Activated CD4-positive, alpha-beta T cell treated with anti-CD3 and anti-CD28 coated beads, Interleukin-2, amount 50 U/mL, for 4 hours (primary cell): ENCODE measurements around the gene CCP110.
"Not testable (repeated sequence)": the region's sequence is repeated elsewhere in the genome, so short reads cannot be mapped to it uniquely, and the experiment has no call there.

Experiments
- DNase-seq, 2 experiments: peaks; one replicate each; pipeline ENCODE4 v3.0.0-alpha.2; 2020

Gene CCP110

DNA sequence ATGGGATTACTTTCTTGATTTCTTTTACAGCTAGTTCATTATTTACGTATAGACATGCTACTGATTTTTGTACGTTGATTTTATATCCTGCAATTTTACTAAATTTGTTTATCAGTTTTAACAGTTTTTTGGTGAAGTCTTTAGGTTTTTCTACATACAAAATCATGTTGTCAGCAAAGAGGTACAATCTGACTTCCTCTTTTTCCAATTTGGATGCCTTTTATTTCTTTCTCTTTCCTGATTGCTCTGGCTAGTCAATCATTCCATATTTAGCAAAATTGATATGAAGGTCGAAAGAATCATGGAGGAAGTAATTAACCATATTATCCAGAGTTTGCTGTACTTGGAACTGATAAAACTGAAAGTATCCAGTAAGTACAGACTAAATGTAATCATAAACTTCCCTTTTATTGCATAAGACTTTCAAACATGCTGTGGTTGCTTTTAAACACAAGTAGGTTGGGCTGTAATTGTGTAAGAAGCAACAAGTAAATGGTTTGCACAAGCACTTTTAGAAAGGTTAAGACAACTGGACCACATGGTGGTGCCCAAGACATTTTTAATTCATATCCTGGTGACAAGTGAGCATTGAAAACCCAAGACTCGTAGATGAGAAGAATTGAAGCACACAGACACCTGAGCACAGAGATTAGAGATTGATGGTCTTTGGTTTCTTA, 10.2 kb upstream of the CCP110 start:
- no peak for DNase-seq

DNA sequence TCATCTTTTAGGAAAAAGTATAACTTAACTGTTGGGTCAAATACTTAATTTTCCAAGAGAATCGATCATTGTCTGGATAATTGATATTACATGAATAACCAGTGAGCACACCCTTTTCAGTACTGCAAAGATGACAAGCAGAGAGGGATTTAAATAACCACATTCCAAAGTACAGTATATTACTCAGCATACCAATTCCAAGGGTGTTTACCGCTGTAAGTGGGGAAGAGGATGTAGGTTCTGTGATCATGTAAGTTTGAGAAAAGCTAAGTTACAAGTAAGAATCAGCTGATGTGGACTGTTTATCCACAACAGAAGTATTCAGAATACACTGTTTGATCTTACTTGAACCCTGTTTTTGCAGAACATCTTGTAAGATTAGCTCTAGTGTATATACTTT, 8.0 kb upstream of the CCP110 start:
- DNase-seq: no peak

DNA sequence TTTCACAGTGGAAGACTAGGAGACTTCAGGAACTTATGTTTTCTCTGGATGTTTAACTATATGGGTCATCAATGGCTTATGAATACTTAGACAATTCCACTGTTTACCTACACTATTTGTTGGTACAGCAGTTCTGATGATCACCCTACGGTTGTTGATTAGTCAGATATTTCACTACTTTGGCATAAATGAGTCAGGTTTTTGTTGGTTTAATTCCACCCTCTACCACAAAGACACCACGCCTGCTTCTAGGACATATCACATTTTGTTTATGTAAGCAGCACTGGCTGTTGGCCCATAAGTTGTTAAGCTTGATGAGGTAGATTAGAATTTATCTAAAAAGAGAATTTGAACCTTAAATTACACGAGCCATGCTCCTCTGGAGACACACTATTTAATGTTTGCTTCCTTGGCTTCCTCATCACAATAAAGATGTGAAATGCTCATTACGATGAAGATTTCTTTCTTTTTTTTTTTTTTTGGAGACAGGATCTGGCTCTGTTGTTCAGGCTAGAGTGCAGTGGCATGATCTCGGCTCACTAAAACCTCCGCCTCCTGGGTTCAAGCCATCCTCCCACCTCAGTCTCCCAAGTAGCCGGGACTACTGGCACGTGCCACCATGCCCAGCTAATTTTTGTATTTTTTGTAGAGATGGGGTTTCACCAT, 6.2 kb upstream of the CCP110 start:
- DNase-seq: no peak

DNA sequence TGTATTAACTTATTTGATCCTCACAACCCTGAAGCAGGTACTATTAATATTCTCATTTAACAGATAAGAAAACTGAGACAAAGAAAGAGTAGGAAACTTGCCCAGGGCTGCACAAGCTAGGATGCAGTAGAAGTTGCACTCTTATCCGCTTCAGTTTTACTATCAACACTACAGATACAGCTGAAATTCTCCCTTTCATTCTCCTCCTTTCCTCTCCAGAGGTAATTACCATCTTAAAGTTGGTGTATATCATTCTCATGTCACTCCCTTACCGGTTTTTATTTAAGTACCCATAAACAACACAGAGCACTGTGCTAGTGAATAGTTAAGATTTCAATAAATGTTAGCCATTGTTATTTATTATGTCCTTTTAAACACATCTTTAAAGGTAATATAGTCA, 5.4 kb upstream of the CCP110 start:
- no peak for DNase-seq

GRCh38 chr16:19520861-19521331, 2.8 kb upstream of the CCP110 start:
- no peak for DNase-seq

DNA sequence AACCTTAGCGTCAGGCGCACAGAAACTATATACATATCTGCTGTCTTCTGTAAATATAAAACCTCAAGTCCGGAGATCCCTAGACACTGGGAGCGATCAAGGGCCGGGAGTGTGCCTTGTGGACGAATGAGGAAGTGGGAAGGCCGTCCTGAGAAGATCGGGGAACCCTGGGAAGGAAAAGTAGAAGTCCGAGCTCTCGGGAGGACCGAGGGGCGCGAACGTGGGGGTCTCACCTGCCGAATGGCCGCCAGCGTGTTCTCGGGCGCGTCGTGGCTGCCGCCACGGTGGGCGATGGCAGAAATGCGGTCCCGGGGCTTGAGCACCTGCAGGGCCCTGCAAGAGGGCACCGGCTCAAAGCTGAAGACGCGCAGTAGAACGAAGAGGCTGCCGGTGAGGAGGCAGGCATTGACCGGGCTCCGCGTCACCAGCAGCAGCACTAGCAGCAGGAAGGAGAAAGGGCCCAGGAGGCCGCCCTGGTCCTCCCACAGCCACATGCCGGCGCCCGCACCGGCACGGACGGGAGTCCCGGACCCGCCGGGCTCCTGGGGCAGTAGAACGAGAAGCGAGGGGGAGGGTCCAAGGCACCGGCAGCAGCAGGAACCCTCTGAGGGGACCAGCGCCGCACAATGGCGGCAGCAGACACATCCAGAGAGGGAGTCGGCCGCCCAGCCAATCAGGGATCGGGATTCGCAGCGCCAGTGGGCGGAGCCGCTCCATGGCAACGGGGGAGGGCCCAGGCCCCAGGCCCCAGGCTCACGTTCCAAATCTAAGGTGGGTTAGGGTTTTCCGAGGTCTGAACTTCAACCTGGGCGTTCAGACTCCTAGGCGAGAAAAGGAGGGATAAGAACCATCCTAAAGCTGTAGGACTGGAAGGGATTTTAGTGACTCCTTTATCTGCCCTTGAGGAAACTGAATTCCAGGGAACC, 2.0 kb upstream of the CCP110 start, which contains the start of gene GDE1:
Gene GDE1, minus strand, starts transcription at position 628 of the 926 bp plus-strand sequence. Its CDS starts 134 bp downstream, at position 494.
- peak; percentile 93 to 94 for DNase-seq

DNA sequence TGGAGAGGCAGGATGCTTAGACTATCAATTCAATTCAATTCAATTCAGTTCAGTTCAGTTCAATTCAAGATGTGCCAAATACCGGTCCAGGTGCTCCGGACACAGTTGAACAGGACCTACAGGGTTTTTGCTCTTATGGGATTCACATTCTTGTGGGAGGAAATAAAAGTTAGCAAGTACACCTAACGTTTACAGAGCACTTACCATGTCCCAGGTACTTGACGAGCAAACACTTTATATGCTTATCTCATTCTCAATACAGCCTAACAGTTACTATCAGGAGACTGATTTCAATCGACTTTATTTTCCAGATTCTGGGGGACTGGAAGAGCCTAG, 1.4 kb upstream of the CCP110 start:
- no peak for DNase-seq

- DNase-seq: no peak
These were observed 982 bp upstream of the CCP110 start for GRCh38 chr16:19522760-19523159.

GRCh38 chr16:19523184-19523558, 571 bp upstream of the CCP110 start:
- DNase-seq: no peak

GRCh38 chr16:19524356-19524615, 544 bp downstream of the CCP110 start:
- no peak for DNase-seq

DNA sequence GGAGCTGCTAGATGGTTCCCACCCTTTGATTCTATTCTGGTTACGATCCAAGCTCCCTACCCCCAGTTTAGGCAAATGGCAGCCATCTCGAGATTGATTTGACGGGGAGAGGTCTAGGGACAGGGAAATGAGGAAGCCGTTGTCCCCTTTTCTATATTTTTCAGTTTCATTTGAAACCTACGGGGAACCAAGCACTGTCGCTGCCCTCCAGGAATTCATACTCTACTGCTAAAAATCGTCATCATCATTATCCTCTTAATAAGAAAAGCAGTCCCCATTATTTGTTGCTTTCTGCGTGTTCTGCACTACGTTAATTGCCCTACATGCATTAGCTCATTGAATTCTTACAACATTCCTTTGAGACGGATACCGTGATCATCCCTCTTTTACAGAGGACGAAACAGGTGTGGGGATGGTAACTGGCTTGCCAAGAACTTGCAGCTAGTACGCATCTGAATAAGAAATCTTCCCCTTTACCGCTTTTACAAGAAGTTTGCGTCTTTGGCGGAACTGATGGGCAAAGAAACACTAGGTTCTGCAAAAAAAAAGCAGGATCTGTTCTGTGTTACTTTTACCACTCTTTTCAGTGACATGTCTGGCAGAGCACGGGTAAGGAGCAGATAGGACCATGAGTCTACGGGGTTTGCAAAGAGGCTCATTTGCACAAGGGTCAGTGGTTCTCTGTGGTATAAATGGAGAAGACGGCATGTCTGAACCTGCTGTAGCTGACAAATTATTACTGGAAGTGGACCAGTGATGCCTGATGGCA, 1.1 kb downstream of the CCP110 start:
- no peak for DNase-seq

GRCh38 chr16:19525385-19525723, 1.6 kb downstream of the CCP110 start:
- no peak for DNase-seq

GRCh38 chr16:19527161-19527560, 3.4 kb downstream of the CCP110 start:
- DNase-seq: no peak

GRCh38 chr16:19528666-19529065, 4.9 kb downstream of the CCP110 start:
- DNase-seq: no peak

GRCh38 chr16:19532601-19533000, 8.9 kb downstream of the CCP110 start:
- no peak for DNase-seq

- DNase-seq: no peak
These were observed 16.7 kb downstream of the CCP110 start for GRCh38 chr16:19540241-19540970.

DNA sequence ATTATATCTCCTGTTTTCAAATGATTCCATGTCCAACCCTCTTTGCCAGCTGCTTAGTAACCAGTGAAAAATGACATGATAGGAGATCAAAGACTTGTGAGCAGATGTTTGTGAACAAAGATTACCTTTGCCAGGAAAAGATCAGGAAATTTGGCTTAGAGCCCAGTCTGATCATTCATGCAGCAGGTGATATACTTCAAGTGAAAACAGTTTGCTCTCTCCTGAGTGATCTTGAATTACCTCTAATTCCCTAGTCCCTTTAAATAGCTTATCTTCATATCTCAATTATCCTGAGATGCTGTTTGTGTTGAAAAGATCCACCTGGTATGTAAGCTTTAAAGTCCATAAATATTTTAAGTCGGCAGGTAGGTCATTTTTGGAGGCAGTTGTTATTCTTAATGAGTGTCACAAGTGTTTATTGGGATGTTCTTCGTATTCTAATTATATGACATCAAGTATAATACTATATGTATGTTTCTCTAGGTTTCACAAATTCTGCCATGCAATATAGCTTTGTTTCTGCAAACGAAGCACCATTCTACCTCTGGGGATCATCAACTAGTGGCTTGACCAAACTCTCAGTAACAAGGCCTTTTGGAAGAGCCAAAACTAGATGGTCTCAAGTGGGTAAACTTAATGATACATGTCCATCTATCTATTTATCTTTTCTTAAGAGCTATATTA, 18.5 kb downstream of the CCP110 start:
- no peak for DNase-seq

DNA sequence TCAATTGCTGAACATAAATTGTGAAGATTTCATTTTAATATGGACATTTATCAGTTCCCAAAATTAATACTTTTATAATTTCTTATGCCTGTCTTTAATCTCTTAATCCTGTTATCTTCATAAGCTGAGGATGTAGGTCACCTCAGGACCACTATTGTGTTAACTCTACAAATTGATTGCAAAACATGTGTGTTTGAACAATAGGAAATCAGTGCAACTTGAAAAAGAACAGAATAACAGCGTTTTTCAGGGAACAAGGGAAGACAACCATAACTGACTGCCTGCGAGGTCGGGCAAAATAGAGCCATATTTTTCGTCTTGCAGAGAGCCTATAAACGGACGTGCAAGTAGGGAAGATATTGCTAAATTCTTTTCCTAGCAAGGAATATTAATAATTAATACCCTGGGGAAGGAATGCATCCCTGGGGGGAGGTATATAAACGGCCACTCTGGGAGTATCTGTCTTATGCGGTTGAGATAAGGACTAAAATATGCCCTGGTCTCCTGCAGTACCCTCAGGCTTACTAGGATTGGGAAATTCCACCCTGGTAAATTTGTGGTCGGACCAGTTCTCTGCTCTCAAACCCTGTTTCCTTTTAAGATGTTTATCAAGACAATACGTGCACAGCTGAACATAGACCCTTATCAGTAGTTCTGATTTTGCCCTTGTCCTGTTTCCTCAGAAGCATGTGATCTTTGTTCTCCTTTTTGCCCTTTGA, 19.7 kb downstream of the CCP110 start:
- not testable (repeated sequence) for DNase-seq

GRCh38 chr16:19548144-19548543, 24.4 kb downstream of the CCP110 start:
- no peak for DNase-seq

GRCh38 chr16:19549673-19550072, 25.9 kb downstream of the CCP110 start:
- DNase-seq: no peak
